Measurements from ENCODE around the gene FBXW7. TPM values are rescaled to one million over a fixed set of nuclear protein-coding genes. Genes with fewer than 3 reads are reported as not detected.

The FBXW7 gene
- total and polyA plus RNA-seq, 8 donors, result 10.1 to 30.1 (median 17.6) TPM

DNA sequence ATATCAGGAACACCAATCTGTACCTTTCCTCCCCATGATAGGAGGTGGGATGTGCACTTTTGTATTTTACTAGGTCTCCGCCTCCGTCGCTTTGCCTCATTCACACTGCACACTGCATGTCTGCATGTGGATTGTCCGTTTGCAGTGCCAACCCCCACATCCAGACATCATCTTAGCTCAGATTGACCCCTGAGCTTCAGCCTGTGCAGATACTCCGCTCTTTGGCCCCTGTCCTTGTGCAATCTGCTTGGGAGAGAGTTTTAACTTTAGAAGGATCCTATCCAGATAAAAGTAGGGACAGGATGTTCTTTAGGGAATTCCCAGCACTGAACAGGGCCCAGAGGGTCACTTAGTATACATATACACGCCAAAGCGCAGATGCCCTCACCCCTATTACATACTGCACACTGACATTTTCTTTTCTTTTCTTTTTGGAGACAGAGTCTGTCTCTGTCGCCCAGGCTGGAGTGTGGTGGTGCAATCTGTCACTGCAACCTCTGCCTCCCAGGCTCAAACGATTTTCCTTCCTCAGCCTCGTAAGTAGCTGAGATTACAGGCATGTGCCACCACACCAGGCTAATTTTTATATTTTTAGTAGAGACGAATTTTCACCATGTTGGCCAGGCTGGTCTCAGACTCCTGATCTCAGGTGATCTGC lies 43.3 kb upstream of the FBXW7 start:
- intact Hi-C loops (cut with DNase I), result no loop called here
- ATAC-seq, result no peak
- Histone ChIP-seq H3K36me3 (no peaks in the 10 kb centered on the region), H3K27ac (no peak overlapping the region), H3K9me3 (no peaks in the 10 kb centered on the region), H3K4me1 (no peaks in the 10 kb centered on the region), H3K27me3 (no peaks in the 10 kb centered on the region), H3K4me3 (no peak overlapping the region)
- FAIRE-seq, result no peak
- no peak for DNase-seq
- 71 to 75% methylated on average over 11 of the region's 11 CpGs for WGBS, 2 donors
- TF ChIP-seq CTCF (IDR thresholded peaks at IDR 0.05), result no peak

DNA sequence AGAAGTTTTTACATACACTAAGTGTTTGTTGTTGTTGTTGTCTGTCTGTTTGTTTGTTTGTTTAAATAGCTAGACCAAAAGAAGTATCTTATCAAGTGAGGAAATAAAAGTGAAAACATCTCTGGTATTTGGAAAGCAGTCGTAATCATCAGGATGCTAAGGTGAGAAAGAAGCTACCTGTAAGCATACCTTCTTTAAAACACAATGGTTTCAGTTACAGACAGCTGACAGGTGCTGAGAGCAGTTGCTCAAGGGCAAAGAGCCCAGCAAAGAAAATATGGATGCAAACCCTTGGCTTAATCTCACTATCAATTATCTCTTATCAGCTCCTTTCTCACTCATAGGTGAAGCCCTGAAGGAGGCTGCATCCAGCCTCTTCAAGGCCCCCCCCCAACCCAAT lies 42.8 kb upstream of the FBXW7 start:
- 40 to 51% methylated on average over 1 of the region's 1 CpG for WGBS, 2 donors
- Histone ChIP-seq H3K27ac (no peak overlapping the region), H3K4me1 (no peaks in the 10 kb centered on the region), H3K4me3 (no peak overlapping the region), H3K9me3 (no peaks in the 10 kb centered on the region), H3K27me3 (no peaks in the 10 kb centered on the region), H3K36me3 (no peaks in the 10 kb centered on the region)
- FAIRE-seq (no peak), ATAC-seq (no peak), DNase-seq (no peak)
- intact Hi-C loops (cut with DNase I), result no loop called here
- no peak for TF ChIP-seq CTCF (IDR thresholded peaks at IDR 0.05)

- H3K9me3 ChIP-seq, result no peaks in the 10 kb centered on the region
- DNase-seq (no peak), ATAC-seq (no peak), FAIRE-seq (no peak)
- no peak overlapping the region for H3K27ac ChIP-seq
- H3K27me3 ChIP-seq, result no peaks in the 10 kb centered on the region
- H3K36me3 ChIP-seq, result no peaks in the 10 kb centered on the region
- H3K4me3 ChIP-seq, result no peak overlapping the region
- 52 to 64% methylated on average over 6 of the region's 6 CpGs for WGBS, 2 donors
- TF ChIP-seq CTCF (IDR thresholded peaks at IDR 0.05), result no peak
- H3K4me1 ChIP-seq, result no peaks in the 10 kb centered on the region
- intact Hi-C loops (cut with DNase I), result no loop called here
These were observed 42.0 kb upstream of the FBXW7 start for GRCh38 chr4:152577708-152578396.

- intact Hi-C loops (cut with DNase I), result no loop called here
- no peak for FAIRE-seq
- ATAC-seq, result no peak
These were observed 39.6 kb upstream of the FBXW7 start for GRCh38 chr4:152575533-152575932.

More at GRCh38 chr4:152575533-152575932, 39.6 kb upstream of the FBXW7 start:
- TF ChIP-seq CTCF (IDR thresholded peaks at IDR 0.05), result no peak
- no peak overlapping the region for H3K27ac ChIP-seq
- H3K36me3 ChIP-seq, result no peaks in the 10 kb centered on the region
- no peaks in the 10 kb centered on the region for H3K9me3 ChIP-seq
- no peak for DNase-seq
- no peaks in the 10 kb centered on the region for H3K27me3 ChIP-seq
- WGBS, 2 donors, result 43 to 46% methylated on average over 1 of the region's 1 CpG
- no peak overlapping the region for H3K4me3 ChIP-seq
- H3K4me1 ChIP-seq, result no peaks in the 10 kb centered on the region

All from pancreas (tissue), 10 donors.